ELF-1 (cell line): ENCODE results near the gene OR8H3.
"Not testable (repeated sequence)": the region's sequence is repeated elsewhere in the genome, so short reads cannot be mapped to it uniquely, and the experiment has no call there.

Experiments
- DNase-seq: peaks from one replicate; pipeline ENCODE4 v3.0.0-alpha.2; 2016; ENCODE audit warnings: low read depth, low spot score

The OR8H3 gene

GRCh38 chr11:56122073-56122472 lies at the start of gene OR8H3:
Gene OR8H3 (plus strand): TSS chr11:56122373. CDS start chr11:56122373, 0 bp downstream.
- DNase-seq: no peak

- no peak for DNase-seq
These were observed 32.5 kb upstream of the OR8H3 start for GRCh38 chr11:56089697-56090096.

- DNase-seq: no peak
These were observed 29.2 kb upstream of the OR8H3 start, which contains the start of gene OR8I2 for GRCh38 chr11:56093008-56093407. Gene OR8I2 (plus strand): TSS chr11:56093308. CDS start chr11:56093308, 0 bp downstream.

- DNase-seq: no peak
These were observed 18.9 kb upstream of the OR8H3 start, which contains the start of gene OR8H2 for GRCh38 chr11:56103210-56103737. Gene OR8H2 (plus strand): TSS chr11:56103687. CDS start chr11:56105043, 1,356 bp downstream.

- no peak for DNase-seq
These were observed 18.0 kb downstream of the OR8H3 start, which contains the start of gene OR8J3 for GRCh38 chr11:56140151-56140661. Gene OR8J3 (minus strand): TSS chr11:56140201. CDS start chr11:56137718, 2,483 bp downstream.

- DNase-seq: not testable (repeated sequence)
These were observed 21.5 kb downstream of the OR8H3 start for GRCh38 chr11:56143681-56144080.

GRCh38 chr11:56151376-56151775 lies 29.2 kb downstream of the OR8H3 start:
- peak; percentile 34 for DNase-seq

- DNase-seq: no peak
These were observed 30.2 kb downstream of the OR8H3 start for GRCh38 chr11:56152333-56152732.

GRCh38 chr11:56160217-56160616 lies 38.0 kb downstream of the OR8H3 start, which contains the start of gene OR8K5:
Gene OR8K5 (minus strand): TSS chr11:56160317. CDS start chr11:56160317, 0 bp downstream.
- no peak for DNase-seq

- no peak for DNase-seq
These were observed 41.6 kb downstream of the OR8H3 start for GRCh38 chr11:56163804-56164203.

- no peak for DNase-seq
These were observed 50.2 kb downstream of the OR8H3 start for GRCh38 chr11:56172256-56172830.
